ENCODE results near the gene PRKCZ.
"Not testable (repeated sequence)": the region's sequence is repeated elsewhere in the genome, so short reads cannot be mapped to it uniquely, and the experiment has no call there.

Gene PRKCZ

DNA sequence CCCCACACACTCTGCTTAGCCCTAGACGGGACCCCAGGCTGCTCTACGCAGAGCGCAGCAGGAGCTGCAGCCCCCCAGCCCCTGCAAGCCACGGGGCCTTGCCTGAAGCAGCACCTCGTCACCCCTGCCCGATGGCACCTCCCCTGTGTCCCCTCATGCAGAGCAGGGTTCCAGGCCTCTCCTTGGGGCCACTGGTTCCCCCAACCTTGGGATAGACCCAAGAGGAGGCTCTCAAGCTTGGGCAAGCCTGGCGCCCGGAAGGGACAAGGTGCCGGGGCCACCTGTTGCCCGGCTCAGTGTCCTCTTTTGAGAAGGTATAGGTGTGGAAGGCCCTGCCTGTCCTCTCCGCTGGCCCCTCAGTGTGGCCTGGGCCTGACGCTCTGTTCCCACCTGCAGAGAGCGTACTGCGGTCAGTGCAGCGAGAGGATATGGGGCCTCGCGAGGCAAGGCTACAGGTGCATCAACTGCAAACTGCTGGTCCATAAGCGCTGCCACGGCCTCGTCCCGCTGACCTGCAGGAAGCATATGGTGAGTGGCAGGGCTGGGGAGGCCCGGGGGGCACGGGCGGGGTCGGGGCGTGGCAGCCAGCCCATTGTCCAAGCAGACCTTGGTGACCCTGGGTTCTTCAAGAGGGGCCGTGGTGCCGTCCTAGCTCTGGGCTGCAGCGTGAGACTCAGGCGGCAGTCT, 93.7 kb downstream of the PRKCZ start:
- TF ChIP-seq, protein P1, sequence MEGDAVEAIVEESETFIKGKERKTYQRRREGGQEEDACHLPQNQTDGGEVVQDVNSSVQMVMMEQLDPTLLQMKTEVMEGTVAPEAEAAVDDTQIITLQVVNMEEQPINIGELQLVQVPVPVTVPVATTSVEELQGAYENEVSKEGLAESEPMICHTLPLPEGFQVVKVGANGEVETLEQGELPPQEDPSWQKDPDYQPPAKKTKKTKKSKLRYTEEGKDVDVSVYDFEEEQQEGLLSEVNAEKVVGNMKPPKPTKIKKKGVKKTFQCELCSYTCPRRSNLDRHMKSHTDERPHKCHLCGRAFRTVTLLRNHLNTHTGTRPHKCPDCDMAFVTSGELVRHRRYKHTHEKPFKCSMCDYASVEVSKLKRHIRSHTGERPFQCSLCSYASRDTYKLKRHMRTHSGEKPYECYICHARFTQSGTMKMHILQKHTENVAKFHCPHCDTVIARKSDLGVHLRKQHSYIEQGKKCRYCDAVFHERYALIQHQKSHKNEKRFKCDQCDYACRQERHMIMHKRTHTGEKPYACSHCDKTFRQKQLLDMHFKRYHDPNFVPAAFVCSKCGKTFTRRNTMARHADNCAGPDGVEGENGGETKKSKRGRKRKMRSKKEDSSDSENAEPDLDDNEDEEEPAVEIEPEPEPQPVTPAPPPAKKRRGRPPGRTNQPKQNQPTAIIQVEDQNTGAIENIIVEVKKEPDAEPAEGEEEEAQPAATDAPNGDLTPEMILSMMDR (IDR thresholded peaks at IDR 0.05; ENCODE audit: borderline replicate concordance, control extremely low read depth, extremely low read depth, insufficient read depth, missing control alignments), result no peak
- in situ Hi-C loops (cut with MboI; ENCODE audit: low sequenced_read_pairs, unreplicated experiment), result no loop called here
- DNase-seq (ENCODE audit: low spot score), result no peak

DNA sequence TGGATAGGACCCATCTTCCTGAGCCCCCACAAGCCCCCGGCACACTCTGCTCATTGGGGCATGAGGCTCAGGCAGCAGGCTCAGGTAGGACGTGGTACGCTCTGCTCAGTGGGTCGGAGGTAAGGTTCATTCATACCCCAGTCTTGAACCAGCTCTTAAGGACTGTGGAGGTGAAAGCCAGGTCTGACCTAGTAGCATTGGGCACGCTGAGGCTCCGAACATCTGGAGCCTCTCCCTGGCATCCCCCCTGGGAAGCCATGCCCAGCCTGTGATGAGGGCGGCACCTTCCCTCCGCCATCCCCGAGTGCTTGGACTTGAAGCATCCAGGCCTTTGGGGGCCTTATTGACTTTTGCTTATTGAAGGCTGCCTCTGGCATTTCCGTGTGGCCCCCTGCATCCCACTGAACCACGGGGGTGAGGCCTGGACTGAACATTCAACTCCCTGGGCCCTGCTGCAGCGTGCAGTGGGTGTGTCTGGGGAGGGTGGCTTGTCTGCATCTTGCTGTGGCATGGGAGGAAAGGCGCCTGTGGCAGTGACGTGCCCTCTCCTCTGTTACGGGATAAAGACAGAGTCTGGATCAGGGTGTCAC, 94.4 kb downstream of the PRKCZ start:
- DNase-seq (ENCODE audit: low spot score), result no peak
- TF ChIP-seq, protein P1 (IDR thresholded peaks at IDR 0.05; ENCODE audit: borderline replicate concordance, control extremely low read depth, extremely low read depth, insufficient read depth, missing control alignments), result no peak
- in situ Hi-C loops (cut with MboI; ENCODE audit: low sequenced_read_pairs, unreplicated experiment), result no loop called here

DNA sequence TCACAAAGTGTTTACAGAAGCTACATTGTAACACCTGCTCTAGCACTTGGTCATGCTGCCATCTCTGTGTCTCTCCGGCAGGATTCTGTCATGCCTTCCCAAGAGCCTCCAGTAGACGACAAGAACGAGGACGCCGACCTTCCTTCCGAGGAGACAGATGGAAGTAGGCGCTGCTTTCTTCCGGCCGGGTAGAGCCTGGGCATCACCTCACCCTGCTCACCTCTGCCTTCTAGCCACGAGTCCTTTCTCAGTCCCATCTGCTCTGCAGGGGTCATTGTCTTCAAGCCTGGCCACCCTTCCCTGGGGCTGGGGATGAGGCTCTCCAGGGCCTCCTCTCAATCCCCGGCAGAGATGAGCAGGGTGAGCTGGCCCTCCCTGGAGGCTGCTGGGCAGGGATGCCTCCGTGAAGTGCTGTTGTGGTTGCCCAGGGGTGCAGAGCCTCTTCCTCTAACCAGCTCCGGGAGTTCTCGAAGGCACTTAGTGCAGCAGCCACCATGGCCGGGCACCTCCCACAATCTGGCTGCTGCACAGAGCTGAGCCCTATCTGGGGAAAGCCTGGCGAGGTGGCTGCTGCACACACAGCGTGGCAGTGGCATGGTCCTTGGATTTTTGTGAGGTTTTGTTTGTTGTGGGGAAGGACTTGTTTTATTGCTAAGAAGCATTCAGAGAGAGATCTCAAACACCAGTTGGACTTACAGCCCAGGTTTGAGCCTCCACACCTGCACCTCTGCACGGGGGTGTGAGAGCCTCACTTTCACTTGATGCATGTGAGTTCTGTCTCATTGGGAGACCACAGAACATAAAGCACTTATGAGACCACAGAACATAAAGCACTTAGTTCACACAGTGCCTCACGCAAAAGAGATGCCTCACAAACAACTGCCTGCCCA, 96.0 kb downstream of the PRKCZ start:
- in situ Hi-C loops (cut with MboI; ENCODE audit: low sequenced_read_pairs, unreplicated experiment), result no loop called here
- TF ChIP-seq, protein P1 (IDR thresholded peaks at IDR 0.05; ENCODE audit: borderline replicate concordance, control extremely low read depth, extremely low read depth, insufficient read depth, missing control alignments), result no peak
- DNase-seq (ENCODE audit: low spot score), result no peak

DNA sequence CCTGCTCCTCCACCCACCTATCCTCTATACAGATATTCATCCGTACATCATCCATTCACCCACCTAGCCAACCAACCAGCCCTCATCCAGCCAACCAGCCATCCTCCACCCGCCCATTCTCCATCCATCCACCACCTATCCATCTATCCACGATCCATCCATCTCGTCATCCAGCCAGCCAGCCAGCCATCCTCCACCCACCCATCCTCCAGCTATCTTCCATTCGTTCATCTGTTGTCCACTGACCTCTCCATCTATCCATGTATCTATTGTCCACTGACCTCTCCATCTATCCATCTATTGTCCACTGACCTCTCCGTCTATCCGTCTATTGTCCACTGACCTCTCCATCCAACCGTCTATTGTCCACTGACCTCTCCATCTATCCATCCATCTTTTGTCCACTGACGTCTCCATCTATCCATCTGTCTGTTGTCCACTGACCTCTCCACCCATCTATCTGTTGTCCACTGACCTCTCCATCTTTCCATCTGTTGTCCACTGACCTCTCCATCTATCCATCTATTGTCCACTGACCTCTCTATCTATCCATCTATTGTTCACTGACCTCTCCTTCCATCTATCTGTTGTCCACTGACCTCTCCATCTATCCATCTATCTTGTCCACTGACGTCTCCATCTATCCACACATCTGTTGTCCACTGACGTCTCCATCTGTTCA, 96.8 kb downstream of the PRKCZ start:
- in situ Hi-C loops (cut with MboI; ENCODE audit: low sequenced_read_pairs, unreplicated experiment), result no loop called here
- TF ChIP-seq, protein P1 (IDR thresholded peaks at IDR 0.05; ENCODE audit: borderline replicate concordance, control extremely low read depth, extremely low read depth, insufficient read depth, missing control alignments), result no peak
- DNase-seq (ENCODE audit: low spot score), result no peak

DNA sequence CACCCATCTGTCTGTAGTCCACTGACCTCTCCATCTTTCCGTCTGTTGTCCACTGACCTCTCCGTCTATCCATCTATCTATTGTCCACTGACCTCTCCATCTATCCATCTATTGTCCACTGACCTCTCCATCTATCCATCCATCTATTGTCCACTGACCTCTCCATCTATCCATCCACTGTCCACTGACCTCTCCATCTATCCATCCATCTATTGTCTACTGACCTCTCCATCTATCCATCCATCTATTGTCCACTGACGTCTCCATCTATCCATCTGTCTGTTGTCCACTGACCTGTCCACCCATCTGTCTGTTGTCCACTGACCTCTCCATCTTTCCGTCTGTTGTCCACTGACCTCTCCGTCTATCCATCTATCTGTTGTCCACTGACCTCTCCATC, 97.7 kb downstream of the PRKCZ start:
- in situ Hi-C loops (cut with MboI; ENCODE audit: low sequenced_read_pairs, unreplicated experiment); DNase-seq (ENCODE audit: low spot score): not testable (repeated sequence)

DNA sequence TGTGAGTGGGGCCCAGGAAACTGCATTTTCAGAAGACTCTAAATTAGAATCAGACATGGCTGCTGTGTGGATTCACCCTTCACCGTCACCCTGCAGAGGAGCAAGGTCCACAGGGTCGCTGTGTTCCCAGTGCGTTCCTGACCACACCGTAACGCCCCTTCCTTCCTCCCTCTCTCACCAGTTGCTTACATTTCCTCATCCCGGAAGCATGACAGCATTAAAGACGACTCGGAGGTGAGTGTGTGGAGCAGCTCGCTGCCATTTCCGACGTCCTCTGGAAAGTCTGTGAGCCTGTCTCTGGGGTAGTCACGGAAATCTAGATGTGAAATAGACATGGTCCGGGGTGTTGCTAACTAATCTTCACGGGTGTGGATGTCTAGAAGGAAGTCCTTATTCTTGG, 98.5 kb downstream of the PRKCZ start:
- no peak for DNase-seq (ENCODE audit: low spot score)
- in situ Hi-C loops (cut with MboI; ENCODE audit: low sequenced_read_pairs, unreplicated experiment), result no loop called here
- TF ChIP-seq, protein P1 (IDR thresholded peaks at IDR 0.05; ENCODE audit: borderline replicate concordance, control extremely low read depth, extremely low read depth, insufficient read depth, missing control alignments), result no peak

Data from GM13976 (cell line).